Measurements from ENCODE around the gene RPL9.
"Not testable (repeated sequence)": the region's sequence is repeated elsewhere in the genome, so short reads cannot be mapped to it uniquely, and the experiment has no call there.

RPL9 gene

GRCh38 chr4:39466747-39467146 is 8.0 kb upstream of the RPL9 start:
- no peak for DNase-seq (ENCODE audit: low spot score)

DNA sequence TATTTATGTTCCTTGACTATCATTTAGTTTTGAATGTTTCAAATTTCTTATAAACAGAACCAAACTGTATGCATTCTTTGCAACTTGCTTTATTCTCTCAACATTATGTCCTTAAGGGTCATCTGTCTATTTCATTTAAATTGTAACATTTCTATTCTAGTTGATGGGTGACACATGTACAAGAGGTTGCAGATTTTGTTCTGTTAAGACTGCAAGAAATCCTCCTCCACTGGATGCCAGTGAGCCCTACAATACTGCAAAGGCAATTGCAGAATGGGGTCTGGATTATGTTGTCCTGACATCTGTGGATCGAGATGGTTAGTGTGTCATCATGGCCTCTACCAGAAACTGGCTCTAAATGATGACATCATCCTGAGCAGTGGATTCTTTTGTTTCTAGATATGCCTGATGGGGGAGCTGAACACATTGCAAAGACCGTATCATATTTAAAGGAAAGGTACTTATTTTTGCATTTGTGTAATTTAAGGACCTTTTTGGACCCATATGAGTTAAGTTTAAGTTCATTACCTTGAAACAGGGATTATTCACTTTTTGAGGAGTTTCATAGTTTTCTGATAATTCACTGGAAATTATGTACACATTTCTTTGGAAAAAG is 6.3 kb upstream of the RPL9 start:
- DNase-seq (ENCODE audit: low spot score): no peak

DNA sequence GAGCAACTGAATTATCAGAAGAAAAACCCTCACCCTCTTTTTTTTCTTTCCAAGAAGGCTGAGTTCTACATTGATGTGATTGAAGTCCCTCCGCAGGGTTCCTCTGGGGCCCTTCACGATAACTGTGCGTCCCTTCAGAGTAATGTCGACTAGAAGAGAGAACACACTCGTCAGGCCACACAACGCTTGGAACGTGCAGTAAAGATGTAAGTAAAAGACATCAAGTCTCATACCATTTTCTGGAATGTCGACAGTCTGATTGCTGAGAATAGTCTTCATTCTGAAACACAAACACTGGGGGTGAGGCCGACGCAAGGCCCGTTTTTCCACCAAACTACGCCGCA is 589 bp downstream of the RPL9 start:
- DNase-seq (ENCODE audit: low spot score): not testable (repeated sequence)

DNA sequence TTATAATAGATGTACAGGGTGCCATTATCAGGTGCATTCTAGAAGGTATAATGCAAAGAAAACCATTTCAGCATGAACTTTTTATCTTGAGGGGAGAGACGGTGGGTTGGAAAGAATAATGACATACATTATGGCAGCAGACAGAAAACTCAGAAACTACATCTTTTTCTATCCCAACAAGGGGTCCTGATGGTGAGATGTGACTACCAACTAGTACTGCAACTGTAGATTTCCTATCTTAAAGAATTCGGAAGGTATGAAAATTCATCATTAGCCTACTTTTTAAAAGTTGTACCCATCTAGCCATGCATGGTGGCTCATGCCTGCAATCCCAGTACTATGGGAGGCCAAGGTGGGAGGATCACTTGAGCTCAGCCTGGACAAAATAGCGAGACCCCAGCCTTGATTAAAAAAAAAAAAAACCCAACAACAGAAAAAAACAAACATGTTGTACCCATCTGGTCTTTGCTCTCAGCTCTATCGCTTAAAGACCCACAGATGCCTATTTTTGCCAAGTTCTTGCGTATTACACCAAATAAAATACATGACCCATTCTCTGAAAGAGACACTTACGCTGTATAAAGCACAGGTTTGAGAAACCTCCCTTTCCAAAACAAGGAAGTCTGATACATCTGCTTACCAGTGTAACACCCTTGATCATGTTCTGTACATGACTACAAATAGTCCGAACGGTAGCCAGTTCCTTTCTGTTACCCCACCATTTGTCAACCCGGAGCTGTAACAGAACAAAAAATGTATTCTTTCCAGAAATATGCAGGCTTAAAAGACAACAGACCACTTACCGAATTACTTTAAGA is 1.6 kb downstream of the RPL9 start:
- no peak for DNase-seq (ENCODE audit: low spot score)

- no peak for DNase-seq (ENCODE audit: low spot score)
Measured at GRCh38 chr4:39455486-39455885, 3.2 kb downstream of the RPL9 start.

DNA sequence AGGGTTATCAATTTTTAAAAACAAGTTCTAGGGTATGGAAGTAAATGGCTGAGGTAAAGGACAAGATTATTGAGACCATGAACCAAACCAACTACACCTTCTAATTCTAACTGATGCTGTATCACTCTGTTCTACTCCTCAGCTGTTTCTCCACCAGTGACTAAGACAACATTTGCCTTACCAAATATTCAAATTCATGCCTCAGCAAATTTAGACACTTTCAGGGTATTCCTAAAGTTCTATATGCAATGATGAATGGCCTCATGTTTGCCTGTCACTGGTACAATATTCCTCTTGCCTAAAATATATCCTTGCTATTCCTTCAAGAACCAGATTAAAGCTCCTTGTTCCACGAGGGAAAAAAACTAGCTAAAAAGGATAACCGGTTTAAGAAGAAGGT is 5.0 kb downstream of the RPL9 start:
- DNase-seq (ENCODE audit: low spot score): no peak

GRCh38 chr4:39452860-39453587 is 5.7 kb downstream of the RPL9 start:
- DNase-seq (ENCODE audit: low spot score): no peak

DNA sequence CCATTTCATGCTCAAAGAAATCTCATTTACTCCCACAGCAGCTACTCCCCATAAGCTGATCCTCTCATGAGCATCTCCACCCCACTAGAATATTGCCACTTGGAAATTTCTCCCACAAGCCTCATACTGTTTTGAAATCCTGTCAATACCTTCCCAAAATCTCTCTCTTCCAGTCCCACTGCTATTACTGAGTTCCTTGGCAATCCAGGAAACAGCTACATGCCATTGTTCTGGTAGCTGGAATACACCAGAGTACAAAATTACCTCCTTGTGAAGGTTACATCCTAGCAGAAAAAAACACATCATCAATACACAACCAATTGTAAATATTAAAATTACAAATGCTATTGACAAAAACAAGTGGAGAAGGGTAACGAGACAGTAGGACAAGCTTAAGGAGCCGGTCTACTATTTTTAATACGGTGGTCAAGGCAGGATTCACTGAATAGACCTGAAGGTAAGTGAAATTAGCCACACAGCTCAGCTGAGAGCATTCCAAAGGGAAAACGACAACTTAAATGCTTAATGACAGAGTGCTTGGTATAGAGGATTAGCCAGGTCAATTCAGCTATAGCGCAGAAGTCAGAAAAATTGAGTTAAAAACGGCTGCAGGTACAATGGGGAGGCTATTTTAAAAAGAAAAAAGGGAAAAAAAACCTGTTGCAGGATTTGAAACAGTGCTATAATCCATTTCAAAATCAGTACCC is 6.4 kb downstream of the RPL9 start:
- DNase-seq (ENCODE audit: low spot score): no peak

DNA sequence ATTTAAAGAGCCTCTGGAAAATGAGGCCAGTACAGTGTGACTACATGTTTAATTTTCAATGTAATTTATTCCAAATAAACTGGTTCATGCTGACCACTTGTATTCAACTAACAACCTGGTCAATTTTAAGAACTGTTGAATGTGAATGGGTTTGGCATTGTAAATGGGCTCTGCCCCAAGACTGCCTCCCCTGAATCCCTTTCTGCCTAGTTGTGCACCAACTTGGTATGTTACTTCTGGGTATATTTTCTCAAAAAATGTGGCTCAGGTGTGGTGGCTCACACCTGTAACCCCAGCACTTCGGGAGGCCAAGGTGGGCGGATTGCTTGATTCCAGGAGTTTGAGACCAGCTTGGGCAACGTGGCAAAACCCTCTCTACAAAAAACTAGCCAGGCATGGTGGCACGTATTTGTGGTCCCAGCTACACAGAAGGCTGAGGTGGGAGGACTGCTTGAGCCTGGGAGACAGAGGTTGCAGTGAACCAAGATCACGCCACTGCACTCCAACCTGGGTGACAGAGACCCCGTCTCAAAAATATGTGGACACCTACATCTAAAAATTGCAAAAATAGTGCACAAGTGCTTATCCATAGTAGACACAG is 7.2 kb downstream of the RPL9 start:
- no peak for DNase-seq (ENCODE audit: low spot score)

DNA sequence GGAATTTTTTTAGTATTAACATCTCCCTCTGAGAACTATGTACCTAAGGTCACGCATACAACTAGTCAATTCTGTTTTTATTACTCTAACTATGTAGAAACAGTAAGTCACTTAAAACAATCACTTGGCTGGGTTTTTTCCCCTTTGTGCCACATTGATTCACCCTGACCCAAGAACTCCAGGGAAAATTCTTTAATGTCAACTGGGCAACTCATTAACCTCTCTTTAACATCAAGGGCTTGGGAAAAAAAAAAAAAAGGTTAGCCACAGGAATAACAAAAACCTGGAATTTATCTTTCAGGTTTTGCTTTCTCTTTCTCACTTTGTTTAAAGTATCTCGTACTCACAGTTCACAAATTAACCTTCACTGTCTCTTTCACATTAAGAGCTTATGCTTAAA is 8.1 kb downstream of the RPL9 start:
- no peak for DNase-seq (ENCODE audit: low spot score)

DNA sequence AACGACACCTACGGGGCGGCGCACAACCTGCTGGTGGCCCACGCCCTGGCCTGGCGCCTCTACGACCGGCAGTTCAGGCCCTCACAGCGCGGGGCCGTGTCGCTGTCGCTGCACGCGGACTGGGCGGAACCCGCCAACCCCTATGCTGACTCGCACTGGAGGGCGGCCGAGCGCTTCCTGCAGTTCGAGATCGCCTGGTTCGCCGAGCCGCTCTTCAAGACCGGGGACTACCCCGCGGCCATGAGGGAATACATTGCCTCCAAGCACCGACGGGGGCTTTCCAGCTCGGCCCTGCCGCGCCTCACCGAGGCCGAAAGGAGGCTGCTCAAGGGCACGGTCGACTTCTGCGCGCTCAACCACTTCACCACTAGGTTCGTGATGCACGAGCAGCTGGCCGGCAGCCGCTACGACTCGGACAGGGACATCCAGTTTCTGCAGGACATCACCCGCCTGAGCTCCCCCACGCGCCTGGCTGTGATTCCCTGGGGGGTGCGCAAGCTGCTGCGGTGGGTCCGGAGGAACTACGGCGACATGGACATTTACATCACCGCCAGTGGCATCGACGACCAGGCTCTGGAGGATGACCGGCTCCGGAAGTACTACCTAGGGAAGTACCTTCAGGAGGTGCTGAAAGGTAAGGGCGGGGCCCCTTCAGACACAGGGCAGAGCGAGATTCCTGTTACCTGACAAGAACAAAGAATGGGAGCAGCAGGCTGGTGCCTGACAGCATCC is 11.7 kb downstream of the RPL9 start:
- no peak for DNase-seq (ENCODE audit: low spot score)

DNA sequence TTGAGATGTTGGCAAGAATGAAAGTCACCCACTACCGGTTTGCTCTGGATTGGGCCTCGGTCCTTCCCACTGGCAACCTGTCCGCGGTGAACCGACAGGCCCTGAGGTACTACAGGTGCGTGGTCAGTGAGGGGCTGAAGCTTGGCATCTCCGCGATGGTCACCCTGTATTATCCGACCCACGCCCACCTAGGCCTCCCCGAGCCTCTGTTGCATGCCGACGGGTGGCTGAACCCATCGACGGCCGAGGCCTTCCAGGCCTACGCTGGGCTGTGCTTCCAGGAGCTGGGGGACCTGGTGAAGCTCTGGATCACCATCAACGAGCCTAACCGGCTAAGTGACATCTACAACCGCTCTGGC is 12.3 kb downstream of the RPL9 start:
- DNase-seq (ENCODE audit: low spot score): no peak

DNA sequence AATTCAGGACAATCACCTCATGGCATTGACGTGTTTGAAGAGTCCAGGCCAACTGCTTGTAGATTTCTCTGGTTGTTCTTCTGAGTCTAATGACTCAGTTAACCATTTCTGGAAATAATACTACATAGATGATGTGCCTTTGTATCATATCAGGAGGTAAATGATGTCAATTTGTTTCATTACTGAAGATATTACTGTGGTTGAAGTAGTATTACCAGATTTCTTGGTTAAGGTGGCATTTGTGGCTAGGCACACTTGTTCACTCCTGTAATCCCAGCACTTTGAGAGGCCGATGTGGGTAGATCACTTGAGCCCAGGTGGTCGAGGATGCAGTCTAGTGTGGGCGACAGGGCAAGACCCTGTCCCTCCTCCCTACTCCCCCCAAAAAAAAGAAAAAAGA is 15.7 kb downstream of the RPL9 start:
- no peak for DNase-seq (ENCODE audit: low spot score)

- DNase-seq (ENCODE audit: low spot score): no peak
Measured at GRCh38 chr4:39441593-39441992, 17.1 kb downstream of the RPL9 start.

- no peak for DNase-seq (ENCODE audit: low spot score)
Measured at GRCh38 chr4:39435659-39436563, 22.8 kb downstream of the RPL9 start.

DNA sequence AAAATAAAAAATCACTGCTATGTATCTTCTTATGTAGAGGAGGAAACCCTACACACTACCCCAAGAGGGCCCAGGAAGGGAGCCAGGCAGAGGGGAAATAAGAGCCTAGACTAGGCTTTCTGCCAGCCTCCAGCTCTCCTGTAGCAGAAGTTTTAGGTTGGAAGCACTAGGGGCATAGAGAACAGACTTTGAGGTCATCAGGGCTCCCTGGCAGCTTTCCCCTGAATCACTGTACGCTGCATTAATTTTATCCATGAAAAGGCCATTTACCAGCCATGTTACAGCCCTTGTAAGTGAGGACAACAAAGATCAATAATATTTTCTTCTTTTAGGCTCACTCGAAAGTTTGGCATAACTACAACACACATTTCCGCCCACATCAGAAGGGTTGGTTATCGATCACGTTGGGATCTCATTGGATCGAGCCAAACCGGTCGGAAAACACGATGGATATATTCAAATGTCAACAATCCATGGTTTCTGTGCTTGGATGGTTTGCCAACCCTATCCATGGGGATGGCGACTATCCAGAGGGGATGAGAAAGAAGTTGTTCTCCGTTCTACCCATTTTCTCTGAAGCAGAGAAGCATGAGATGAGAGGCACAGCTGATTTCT is 24.7 kb downstream of the RPL9 start:
- no peak for DNase-seq (ENCODE audit: low spot score)

- DNase-seq (ENCODE audit: low spot score): no peak
Measured at GRCh38 chr4:39429476-39430334, 29.0 kb downstream of the RPL9 start.

- no peak for DNase-seq (ENCODE audit: low spot score)
Measured at GRCh38 chr4:39427520-39428114, 31.1 kb downstream of the RPL9 start.

- no peak for DNase-seq (ENCODE audit: low spot score)
Measured at GRCh38 chr4:39426728-39427127, 32.0 kb downstream of the RPL9 start.
